ENCODE data around the gene NR2F1-AS1.

DNA sequence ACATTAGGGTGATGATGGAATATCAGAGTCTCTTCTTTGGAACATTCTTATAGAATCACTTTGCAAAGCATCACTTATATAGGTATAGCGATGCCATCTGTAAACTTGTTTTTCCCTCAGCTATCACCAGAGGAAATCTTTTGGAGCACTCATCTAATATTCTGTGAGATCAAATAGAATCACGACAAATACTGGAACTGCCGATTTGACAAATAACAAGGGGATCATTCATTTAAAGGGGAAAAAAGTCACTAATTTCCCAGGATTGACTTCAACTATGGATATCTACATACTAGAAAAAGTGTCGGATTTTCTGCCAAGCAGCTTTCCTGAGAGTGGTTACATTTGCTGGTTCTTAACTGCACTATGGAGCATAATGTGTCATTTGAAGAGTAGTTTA is 178.6 kb downstream of the NR2F1-AS1 start:
- TF ChIP-seq, protein P1, sequence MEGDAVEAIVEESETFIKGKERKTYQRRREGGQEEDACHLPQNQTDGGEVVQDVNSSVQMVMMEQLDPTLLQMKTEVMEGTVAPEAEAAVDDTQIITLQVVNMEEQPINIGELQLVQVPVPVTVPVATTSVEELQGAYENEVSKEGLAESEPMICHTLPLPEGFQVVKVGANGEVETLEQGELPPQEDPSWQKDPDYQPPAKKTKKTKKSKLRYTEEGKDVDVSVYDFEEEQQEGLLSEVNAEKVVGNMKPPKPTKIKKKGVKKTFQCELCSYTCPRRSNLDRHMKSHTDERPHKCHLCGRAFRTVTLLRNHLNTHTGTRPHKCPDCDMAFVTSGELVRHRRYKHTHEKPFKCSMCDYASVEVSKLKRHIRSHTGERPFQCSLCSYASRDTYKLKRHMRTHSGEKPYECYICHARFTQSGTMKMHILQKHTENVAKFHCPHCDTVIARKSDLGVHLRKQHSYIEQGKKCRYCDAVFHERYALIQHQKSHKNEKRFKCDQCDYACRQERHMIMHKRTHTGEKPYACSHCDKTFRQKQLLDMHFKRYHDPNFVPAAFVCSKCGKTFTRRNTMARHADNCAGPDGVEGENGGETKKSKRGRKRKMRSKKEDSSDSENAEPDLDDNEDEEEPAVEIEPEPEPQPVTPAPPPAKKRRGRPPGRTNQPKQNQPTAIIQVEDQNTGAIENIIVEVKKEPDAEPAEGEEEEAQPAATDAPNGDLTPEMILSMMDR (IDR thresholded peaks at IDR 0.05): no peak
- TF ChIP-seq POLR2A (IDR thresholded peaks at IDR 0.05; ENCODE audit: low read length) (no peak), ESRRA (IDR thresholded peaks at IDR 0.05; ENCODE audit: borderline replicate concordance, low read length) (no peak), RAD21 (conservative IDR thresholded peaks at IDR 0.05 in 1 of 2, IDR thresholded peaks at IDR 0.05 in 1 of 2) (no peak)
- TF ChIP-seq, protein P2, sequence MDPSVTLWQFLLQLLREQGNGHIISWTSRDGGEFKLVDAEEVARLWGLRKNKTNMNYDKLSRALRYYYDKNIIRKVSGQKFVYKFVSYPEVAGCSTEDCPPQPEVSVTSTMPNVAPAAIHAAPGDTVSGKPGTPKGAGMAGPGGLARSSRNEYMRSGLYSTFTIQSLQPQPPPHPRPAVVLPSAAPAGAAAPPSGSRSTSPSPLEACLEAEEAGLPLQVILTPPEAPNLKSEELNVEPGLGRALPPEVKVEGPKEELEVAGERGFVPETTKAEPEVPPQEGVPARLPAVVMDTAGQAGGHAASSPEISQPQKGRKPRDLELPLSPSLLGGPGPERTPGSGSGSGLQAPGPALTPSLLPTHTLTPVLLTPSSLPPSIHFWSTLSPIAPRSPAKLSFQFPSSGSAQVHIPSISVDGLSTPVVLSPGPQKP (IDR thresholded peaks at IDR 0.05; ENCODE audit: low read depth, low read length): no peak
- TF ChIP-seq, protein P3, sequence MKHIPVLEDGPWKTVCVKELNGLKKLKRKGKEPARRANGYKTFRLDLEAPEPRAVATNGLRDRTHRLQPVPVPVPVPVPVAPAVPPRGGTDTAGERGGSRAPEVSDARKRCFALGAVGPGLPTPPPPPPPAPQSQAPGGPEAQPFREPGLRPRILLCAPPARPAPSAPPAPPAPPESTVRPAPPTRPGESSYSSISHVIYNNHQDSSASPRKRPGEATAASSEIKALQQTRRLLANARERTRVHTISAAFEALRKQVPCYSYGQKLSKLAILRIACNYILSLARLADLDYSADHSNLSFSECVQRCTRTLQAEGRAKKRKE (CRISPR knock-in tag; IDR thresholded peaks at IDR 0.05; ENCODE audit: low read depth): no peak
- TF ChIP-seq, protein P4, sequence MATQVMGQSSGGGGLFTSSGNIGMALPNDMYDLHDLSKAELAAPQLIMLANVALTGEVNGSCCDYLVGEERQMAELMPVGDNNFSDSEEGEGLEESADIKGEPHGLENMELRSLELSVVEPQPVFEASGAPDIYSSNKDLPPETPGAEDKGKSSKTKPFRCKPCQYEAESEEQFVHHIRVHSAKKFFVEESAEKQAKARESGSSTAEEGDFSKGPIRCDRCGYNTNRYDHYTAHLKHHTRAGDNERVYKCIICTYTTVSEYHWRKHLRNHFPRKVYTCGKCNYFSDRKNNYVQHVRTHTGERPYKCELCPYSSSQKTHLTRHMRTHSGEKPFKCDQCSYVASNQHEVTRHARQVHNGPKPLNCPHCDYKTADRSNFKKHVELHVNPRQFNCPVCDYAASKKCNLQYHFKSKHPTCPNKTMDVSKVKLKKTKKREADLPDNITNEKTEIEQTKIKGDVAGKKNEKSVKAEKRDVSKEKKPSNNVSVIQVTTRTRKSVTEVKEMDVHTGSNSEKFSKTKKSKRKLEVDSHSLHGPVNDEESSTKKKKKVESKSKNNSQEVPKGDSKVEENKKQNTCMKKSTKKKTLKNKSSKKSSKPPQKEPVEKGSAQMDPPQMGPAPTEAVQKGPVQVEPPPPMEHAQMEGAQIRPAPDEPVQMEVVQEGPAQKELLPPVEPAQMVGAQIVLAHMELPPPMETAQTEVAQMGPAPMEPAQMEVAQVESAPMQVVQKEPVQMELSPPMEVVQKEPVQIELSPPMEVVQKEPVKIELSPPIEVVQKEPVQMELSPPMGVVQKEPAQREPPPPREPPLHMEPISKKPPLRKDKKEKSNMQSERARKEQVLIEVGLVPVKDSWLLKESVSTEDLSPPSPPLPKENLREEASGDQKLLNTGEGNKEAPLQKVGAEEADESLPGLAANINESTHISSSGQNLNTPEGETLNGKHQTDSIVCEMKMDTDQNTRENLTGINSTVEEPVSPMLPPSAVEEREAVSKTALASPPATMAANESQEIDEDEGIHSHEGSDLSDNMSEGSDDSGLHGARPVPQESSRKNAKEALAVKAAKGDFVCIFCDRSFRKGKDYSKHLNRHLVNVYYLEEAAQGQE (IDR thresholded peaks at IDR 0.05): no peak

Measured in A549 (cell line).